WTC11 (cell line): Measurements from ENCODE around the gene ZIC2. TPM values are rescaled to one million over a fixed set of nuclear protein-coding genes. Genes with fewer than 3 reads are reported as not detected.
A peak's percentile ranks its signal among the peaks of the same experiment; 100 is the strongest.

Experiments
- ATAC-seq: fragments of 200-7000 bp; cut with Tn5 transposase; 2 replicates; pipeline ENCODE4 v1.10.0; 2021; ENCODE audit warnings: mild to moderate bottlenecking, moderate library complexity
- CTCF ChIA-PET: fragments of 300-600 bp; sonication (Branson Sonifier 250); formaldehyde crosslinking; loops from one replicate; lab custom pipeline; 2021; ENCODE audit warnings: antibody characterized with exemption; lab: Charles Lee
- POLR2A ChIA-PET: fragments of 350-600 bp; sonication (Branson Sonifier 250); formaldehyde crosslinking; loops from one replicate; lab custom pipeline; 2021; ENCODE audit warnings: antibody characterized with exemption; lab: Charles Lee
- DNase-seq: peaks from one replicate; pipeline ENCODE4 v3.0.0; 2021; ENCODE audit warnings: low spot score
- H3K27ac Mint-ChIP-seq: 2 replicates; pipeline ENCODE4 v1.8.0; 2021; ENCODE audit warnings: mixed read lengths
- H3K27me3 Mint-ChIP-seq: 2 replicates; pipeline ENCODE4 v1.8.0; 2021; ENCODE audit warnings: low read depth, mild to moderate bottlenecking, moderate library complexity, mixed read lengths
- H3K36me3 Mint-ChIP-seq: 2 replicates; pipeline ENCODE4 v1.8.0; 2021; ENCODE audit warnings: mixed read lengths
- H3K4me1 Mint-ChIP-seq: 2 replicates; pipeline ENCODE4 v1.8.0; 2022; ENCODE audit warnings: mixed read lengths
- H3K4me3 Mint-ChIP-seq: 2 replicates; pipeline ENCODE4 v1.8.0; 2021; ENCODE audit warnings: mild to moderate bottlenecking, moderate library complexity, mixed read lengths
- H3K9me3 Mint-ChIP-seq: 2 replicates; pipeline ENCODE4 v1.8.0; 2021; ENCODE audit warnings: mixed read lengths
- CBFB ChIP-seq: sonication (generic); formaldehyde crosslinking; IDR thresholded peaks from 2 replicates; pipeline ENCODE4 v1.8.1; 2022; ENCODE audit warnings: mild to moderate bottlenecking, low read depth, missing genetic modification reagents
- FOXJ3 ChIP-seq: sonication (generic); formaldehyde crosslinking; IDR thresholded peaks from 2 replicates; pipeline ENCODE4 v1.9.0; 2021; ENCODE audit warnings: missing genetic modification reagents, mild to moderate bottlenecking, borderline replicate concordance
- IRF2 ChIP-seq: sonication (generic); formaldehyde crosslinking; IDR thresholded peaks from 2 replicates; pipeline ENCODE4 v1.8.0; 2022; ENCODE audit warnings: low read depth, missing genetic modification reagents, borderline replicate concordance
- MXD4 ChIP-seq: fragments of 250-450 bp; sonication (Bioruptor Pico); IDR thresholded peaks from 2 replicates; pipeline ENCODE4 v1.8.0; 2021; ENCODE audit warnings: mild to moderate bottlenecking, moderate library complexity, borderline replicate concordance
- NFATC4 ChIP-seq: fragments of 250-450 bp; sonication (Bioruptor Pico); IDR thresholded peaks from 2 replicates; pipeline ENCODE4 v1.9.0; 2021; ENCODE audit warnings: mild to moderate bottlenecking
- SP1 ChIP-seq: sonication (generic); formaldehyde crosslinking; conservative IDR thresholded peaks from 2 replicates; pipeline ENCODE4 v1.8.1; 2022; ENCODE audit warnings: missing genetic modification reagents
- TP53 ChIP-seq: sonication (generic); formaldehyde crosslinking; IDR thresholded peaks from 2 replicates; pipeline ENCODE4 v1.8.1; 2023; ENCODE audit warnings: mild to moderate bottlenecking, missing genetic modification reagents
- ZNF138 ChIP-seq: sonication (generic); formaldehyde crosslinking; conservative IDR thresholded peaks from 2 replicates; pipeline ENCODE4 v1.8.1; 2022; ENCODE audit warnings: mild to moderate bottlenecking, moderate library complexity, missing genetic modification reagents
- ZNF671 ChIP-seq: fragments of 250-450 bp; sonication (Bioruptor Pico); IDR thresholded peaks from 2 replicates; pipeline ENCODE4 v1.8.0; 2021; ENCODE audit warnings: mild to moderate bottlenecking
- total RNA-seq: library from RNA; stranded (reverse); gene quantifications from 3 replicates; pipeline ENCODE4 v1.2.3, GENCODE V29; 2021
- TF ChIP-seq, protein P1 (sequence below): sonication (generic); formaldehyde crosslinking; IDR thresholded peaks from 2 replicates; pipeline ENCODE4 v1.8.1; 2022; ENCODE audit warnings: mild to moderate bottlenecking, moderate library complexity, missing genetic modification reagents
- TF ChIP-seq, protein P2 (sequence below): fragments of 200-600 bp; IDR thresholded peaks from 2 replicates; pipeline ENCODE4 v1.8.0; 2022; ENCODE audit warnings: antibody characterized with exemption
- TF ChIP-seq, protein P3 (sequence below): sonication (generic); formaldehyde crosslinking; IDR thresholded peaks from 2 replicates; pipeline ENCODE4 v1.8.1; 2022; ENCODE audit warnings: missing genetic modification reagents, borderline replicate concordance
- TF ChIP-seq, protein P4 (sequence below): sonication (generic); formaldehyde crosslinking; IDR thresholded peaks from 2 replicates; pipeline ENCODE4 v1.8.0; 2022; ENCODE audit warnings: missing genetic modification reagents
- TF ChIP-seq, protein P5 (sequence below): sonication (generic); formaldehyde crosslinking; IDR thresholded peaks from 2 replicates; pipeline ENCODE4 v1.8.1; 2023; ENCODE audit warnings: mild to moderate bottlenecking, missing genetic modification reagents
- TF ChIP-seq, protein P6 (sequence below): sonication (generic); formaldehyde crosslinking; IDR thresholded peaks from 2 replicates; pipeline ENCODE4 v1.8.1; 2023; ENCODE audit warnings: mild to moderate bottlenecking, missing genetic modification reagents, moderate library complexity
- TF ChIP-seq, protein P7 (sequence below): fragments of 250-450 bp; sonication (Bioruptor Pico); IDR thresholded peaks from 2 replicates; pipeline ENCODE4 v1.8.0; 2021; ENCODE audit warnings: mild to moderate bottlenecking

Gene ZIC2
- total RNA-seq, 1 experiment from 2014 or later, result 344 TPM

DNA sequence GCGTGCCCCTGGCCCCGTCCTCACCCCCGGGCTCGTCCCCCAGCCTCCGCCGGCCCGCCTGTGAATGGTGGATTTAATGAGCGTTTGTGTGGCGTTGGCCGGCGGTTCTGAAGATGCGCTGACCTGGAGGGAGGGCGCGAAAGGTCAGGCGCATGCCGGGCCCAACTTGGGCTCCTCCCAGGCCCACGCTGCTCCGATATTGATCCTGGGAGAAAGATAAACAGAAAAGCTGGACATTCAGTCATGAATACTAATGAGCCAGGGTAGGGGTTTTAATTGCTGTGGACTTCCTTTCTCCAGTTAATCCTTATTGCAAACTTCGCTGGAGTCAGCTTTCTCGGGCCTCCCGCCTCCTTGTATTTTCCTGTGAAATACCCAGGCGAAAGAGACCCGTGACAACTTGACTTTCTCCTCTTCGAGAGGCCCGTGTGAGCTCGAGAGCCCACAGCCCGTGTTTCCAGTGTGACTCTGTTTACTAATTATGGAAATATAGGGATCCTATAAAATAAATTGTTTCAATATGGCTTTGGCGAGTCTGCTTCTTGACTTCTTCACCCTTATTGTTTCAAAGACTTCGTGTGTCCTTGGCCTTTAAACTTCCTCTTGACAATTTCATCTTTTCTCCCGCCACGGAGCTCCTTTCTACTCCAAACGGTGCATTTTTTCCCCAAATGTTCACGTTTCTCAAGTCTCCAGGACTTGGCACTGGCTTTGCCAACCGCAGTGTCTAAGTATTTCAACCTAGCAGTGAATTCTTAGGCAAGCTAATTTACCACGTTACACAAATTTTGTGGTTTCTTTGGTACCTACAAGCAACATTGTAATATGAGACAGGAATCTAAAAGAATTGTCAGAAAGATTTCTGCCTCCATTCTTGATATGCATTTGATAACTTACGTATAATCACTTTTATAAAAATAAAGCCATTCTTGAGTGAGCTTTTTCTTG, 10.5 kb downstream of the ZIC2 start:
- peaks cover 88% of the 10 kb centered on the region for H3K4me1 Mint-ChIP-seq
- CTCF ChIA-PET, result interaction anchor here (0.8 to 2.6 kb wide), 9 partner anchors 11 to 336 kb away, joined by 3 to 9 read pairs (median 3); no protein-coding TSS in a partner anchor
- POLR2A ChIA-PET, result interaction anchor here (0.8 to 2.3 kb wide), 2 partner anchors 11 to 18 kb away, joined by 4 to 14 read pairs; partner anchors contain the start of gene ZIC2
- no peak overlapping the region for H3K27ac Mint-ChIP-seq
- TF ChIP-seq, protein P1, sequence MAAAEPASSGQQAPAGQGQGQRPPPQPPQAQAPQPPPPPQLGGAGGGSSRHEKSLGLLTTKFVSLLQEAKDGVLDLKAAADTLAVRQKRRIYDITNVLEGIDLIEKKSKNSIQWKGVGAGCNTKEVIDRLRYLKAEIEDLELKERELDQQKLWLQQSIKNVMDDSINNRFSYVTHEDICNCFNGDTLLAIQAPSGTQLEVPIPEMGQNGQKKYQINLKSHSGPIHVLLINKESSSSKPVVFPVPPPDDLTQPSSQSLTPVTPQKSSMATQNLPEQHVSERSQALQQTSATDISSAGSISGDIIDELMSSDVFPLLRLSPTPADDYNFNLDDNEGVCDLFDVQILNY (CRISPR knock-in tag), result peak; percentile 57; the same call in 1 of the 2 replicates
- TF ChIP-seq ZNF138 (CRISPR knock-in tag), result 0 out of 2 replicates have a peak, but pooled peaks have one; percentile 21
- TF ChIP-seq, protein P2, sequence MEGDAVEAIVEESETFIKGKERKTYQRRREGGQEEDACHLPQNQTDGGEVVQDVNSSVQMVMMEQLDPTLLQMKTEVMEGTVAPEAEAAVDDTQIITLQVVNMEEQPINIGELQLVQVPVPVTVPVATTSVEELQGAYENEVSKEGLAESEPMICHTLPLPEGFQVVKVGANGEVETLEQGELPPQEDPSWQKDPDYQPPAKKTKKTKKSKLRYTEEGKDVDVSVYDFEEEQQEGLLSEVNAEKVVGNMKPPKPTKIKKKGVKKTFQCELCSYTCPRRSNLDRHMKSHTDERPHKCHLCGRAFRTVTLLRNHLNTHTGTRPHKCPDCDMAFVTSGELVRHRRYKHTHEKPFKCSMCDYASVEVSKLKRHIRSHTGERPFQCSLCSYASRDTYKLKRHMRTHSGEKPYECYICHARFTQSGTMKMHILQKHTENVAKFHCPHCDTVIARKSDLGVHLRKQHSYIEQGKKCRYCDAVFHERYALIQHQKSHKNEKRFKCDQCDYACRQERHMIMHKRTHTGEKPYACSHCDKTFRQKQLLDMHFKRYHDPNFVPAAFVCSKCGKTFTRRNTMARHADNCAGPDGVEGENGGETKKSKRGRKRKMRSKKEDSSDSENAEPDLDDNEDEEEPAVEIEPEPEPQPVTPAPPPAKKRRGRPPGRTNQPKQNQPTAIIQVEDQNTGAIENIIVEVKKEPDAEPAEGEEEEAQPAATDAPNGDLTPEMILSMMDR, result no peak
- no peak for TF ChIP-seq MXD4
- 0 out of 2 replicates have a peak, but pooled peaks have one; percentile 31 for TF ChIP-seq SP1 (CRISPR knock-in tag)
- H3K9me3 Mint-ChIP-seq, result no peaks in the 10 kb centered on the region
- H3K4me3 Mint-ChIP-seq, result peak overlapping the region; percentile 71
- no peaks in the 10 kb centered on the region for H3K36me3 Mint-ChIP-seq
- DNase-seq, result peak; percentile 51
- peak; percentile 6 for ATAC-seq
- peaks cover 88% of the 10 kb centered on the region for H3K27me3 Mint-ChIP-seq

DNA sequence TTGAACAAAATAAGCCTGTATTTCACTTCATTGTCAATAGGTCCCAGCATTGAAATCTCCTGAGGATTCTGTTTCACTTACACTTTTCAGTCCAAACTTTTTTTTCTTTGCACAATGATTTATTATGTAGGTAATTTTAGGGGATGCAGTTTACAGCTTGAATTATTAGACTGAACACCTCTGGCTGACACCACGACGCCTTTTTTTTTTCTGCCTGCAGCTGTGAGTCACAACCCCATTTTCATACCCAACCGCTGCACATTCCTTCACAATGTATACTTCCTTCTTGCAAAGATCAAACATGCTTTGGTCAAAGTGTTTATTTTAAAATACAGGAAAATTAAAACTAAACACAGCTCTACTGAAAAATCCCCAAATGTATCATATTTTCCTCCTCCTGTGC, 11.4 kb downstream of the ZIC2 start:
- H3K4me1 Mint-ChIP-seq, result peaks cover 80% of the 10 kb centered on the region
- TF ChIP-seq IRF2 (CRISPR knock-in tag) (no peak), FOXJ3 (no peak), NFATC4 (CRISPR knock-in tag) (no peak), ZNF138 (CRISPR knock-in tag) (no peak), MXD4 (no peak), CBFB (CRISPR knock-in tag) (no peak), TP53 (no peak), ZNF671 (CRISPR knock-in tag) (no peak)
- TF ChIP-seq, protein P3, sequence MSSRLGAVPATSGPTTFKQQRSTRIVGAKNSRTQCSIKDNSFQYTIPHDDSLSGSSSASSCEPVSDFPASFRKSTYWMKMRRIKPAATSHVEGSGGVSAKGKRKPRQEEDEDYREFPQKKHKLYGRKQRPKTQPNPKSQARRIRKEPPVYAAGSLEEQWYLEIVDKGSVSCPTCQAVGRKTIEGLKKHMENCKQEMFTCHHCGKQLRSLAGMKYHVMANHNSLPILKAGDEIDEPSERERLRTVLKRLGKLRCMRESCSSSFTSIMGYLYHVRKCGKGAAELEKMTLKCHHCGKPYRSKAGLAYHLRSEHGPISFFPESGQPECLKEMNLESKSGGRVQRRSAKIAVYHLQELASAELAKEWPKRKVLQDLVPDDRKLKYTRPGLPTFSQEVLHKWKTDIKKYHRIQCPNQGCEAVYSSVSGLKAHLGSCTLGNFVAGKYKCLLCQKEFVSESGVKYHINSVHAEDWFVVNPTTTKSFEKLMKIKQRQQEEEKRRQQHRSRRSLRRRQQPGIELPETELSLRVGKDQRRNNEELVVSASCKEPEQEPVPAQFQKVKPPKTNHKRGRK, result no peak
- TF ChIP-seq, protein P4, sequence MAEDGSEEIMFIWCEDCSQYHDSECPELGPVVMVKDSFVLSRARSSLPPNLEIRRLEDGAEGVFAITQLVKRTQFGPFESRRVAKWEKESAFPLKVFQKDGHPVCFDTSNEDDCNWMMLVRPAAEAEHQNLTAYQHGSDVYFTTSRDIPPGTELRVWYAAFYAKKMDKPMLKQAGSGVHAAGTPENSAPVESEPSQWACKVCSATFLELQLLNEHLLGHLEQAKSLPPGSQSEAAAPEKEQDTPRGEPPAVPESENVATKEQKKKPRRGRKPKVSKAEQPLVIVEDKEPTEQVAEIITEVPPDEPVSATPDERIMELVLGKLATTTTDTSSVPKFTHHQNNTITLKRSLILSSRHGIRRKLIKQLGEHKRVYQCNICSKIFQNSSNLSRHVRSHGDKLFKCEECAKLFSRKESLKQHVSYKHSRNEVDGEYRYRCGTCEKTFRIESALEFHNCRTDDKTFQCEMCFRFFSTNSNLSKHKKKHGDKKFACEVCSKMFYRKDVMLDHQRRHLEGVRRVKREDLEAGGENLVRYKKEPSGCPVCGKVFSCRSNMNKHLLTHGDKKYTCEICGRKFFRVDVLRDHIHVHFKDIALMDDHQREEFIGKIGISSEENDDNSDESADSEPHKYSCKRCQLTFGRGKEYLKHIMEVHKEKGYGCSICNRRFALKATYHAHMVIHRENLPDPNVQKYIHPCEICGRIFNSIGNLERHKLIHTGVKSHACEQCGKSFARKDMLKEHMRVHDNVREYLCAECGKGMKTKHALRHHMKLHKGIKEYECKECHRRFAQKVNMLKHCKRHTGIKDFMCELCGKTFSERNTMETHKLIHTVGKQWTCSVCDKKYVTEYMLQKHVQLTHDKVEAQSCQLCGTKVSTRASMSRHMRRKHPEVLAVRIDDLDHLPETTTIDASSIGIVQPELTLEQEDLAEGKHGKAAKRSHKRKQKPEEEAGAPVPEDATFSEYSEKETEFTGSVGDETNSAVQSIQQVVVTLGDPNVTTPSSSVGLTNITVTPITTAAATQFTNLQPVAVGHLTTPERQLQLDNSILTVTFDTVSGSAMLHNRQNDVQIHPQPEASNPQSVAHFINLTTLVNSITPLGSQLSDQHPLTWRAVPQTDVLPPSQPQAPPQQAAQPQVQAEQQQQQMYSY (CRISPR knock-in tag), result no peak
- TF ChIP-seq, protein P5, sequence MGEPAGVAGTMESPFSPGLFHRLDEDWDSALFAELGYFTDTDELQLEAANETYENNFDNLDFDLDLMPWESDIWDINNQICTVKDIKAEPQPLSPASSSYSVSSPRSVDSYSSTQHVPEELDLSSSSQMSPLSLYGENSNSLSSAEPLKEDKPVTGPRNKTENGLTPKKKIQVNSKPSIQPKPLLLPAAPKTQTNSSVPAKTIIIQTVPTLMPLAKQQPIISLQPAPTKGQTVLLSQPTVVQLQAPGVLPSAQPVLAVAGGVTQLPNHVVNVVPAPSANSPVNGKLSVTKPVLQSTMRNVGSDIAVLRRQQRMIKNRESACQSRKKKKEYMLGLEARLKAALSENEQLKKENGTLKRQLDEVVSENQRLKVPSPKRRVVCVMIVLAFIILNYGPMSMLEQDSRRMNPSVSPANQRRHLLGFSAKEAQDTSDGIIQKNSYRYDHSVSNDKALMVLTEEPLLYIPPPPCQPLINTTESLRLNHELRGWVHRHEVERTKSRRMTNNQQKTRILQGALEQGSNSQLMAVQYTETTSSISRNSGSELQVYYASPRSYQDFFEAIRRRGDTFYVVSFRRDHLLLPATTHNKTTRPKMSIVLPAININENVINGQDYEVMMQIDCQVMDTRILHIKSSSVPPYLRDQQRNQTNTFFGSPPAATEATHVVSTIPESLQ, result no peak
- TF ChIP-seq, protein P6, sequence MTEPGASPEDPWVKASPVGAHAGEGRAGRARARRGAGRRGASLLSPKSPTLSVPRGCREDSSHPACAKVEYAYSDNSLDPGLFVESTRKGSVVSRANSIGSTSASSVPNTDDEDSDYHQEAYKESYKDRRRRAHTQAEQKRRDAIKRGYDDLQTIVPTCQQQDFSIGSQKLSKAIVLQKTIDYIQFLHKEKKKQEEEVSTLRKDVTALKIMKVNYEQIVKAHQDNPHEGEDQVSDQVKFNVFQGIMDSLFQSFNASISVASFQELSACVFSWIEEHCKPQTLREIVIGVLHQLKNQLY, result no peak
- TF ChIP-seq, protein P7, sequence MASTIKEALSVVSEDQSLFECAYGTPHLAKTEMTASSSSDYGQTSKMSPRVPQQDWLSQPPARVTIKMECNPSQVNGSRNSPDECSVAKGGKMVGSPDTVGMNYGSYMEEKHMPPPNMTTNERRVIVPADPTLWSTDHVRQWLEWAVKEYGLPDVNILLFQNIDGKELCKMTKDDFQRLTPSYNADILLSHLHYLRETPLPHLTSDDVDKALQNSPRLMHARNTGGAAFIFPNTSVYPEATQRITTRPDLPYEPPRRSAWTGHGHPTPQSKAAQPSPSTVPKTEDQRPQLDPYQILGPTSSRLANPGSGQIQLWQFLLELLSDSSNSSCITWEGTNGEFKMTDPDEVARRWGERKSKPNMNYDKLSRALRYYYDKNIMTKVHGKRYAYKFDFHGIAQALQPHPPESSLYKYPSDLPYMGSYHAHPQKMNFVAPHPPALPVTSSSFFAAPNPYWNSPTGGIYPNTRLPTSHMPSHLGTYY (CRISPR knock-in tag), result no peak
- H3K27ac Mint-ChIP-seq, result no peak overlapping the region
- H3K4me3 Mint-ChIP-seq, result 0 out of 2 replicates have a peak overlapping the region, but pooled peaks have one; percentile 0
- H3K27me3 Mint-ChIP-seq, result peaks cover 83% of the 10 kb centered on the region
- no peaks in the 10 kb centered on the region for H3K36me3 Mint-ChIP-seq
- ChIA-PET POLR2A (interaction anchor here (2.3 kb wide), 1 partner anchor 12 kb away, joined by 14 read pairs; the partner anchor contains the start of gene ZIC2), CTCF (interaction anchor here (1.7 kb wide), 1 partner anchor 35 kb away, joined by 7 read pairs; no protein-coding TSS in a partner anchor)
- DNase-seq, result no peak
- H3K9me3 Mint-ChIP-seq, result no peaks in the 10 kb centered on the region
- no peak for ATAC-seq
